ENCODE measurements around the gene PPP6R1.

The PPP6R1 gene

GRCh38 chr19:55279770-55280643 is 21.2 kb upstream of the PPP6R1 start, which contains the start of gene HSPBP1:
TSS of gene HSPBP1 (minus strand) at chr19:55280110. CDS start at chr19:55279608, 502 bp downstream.
- peak; percentile 94 for DNase-seq

GRCh38 chr19:55279340-55279739 is 20.5 kb upstream of the PPP6R1 start:
- DNase-seq = no peak

GRCh38 chr19:55278391-55279135 is 19.7 kb upstream of the PPP6R1 start:
- no peak for DNase-seq

GRCh38 chr19:55277494-55277893 is 18.7 kb upstream of the PPP6R1 start:
- DNase-seq = no peak

- DNase-seq = no peak
These were observed 18.1 kb upstream of the PPP6R1 start for GRCh38 chr19:55276720-55277430.

GRCh38 chr19:55275851-55276719 is 17.3 kb upstream of the PPP6R1 start:
- no peak for DNase-seq

- DNase-seq = no peak
These were observed 15.3 kb upstream of the PPP6R1 start for GRCh38 chr19:55273978-55274707.

- DNase-seq = no peak
These were observed 13.3 kb upstream of the PPP6R1 start for GRCh38 chr19:55272142-55272541.

GRCh38 chr19:55270172-55270942 is 11.5 kb upstream of the PPP6R1 start:
- DNase-seq = no peak

GRCh38 chr19:55269299-55269698 is 10.5 kb upstream of the PPP6R1 start:
- DNase-seq = no peak

GRCh38 chr19:55266840-55267239 is 8.0 kb upstream of the PPP6R1 start:
- no peak for DNase-seq

GRCh38 chr19:55266404-55266803 is 7.6 kb upstream of the PPP6R1 start:
- DNase-seq = no peak

- DNase-seq = no peak
These were observed 7.0 kb upstream of the PPP6R1 start for GRCh38 chr19:55265723-55266386.

- no peak for DNase-seq
These were observed 6.4 kb upstream of the PPP6R1 start for GRCh38 chr19:55265173-55265572.

- no peak for DNase-seq
These were observed 5.7 kb upstream of the PPP6R1 start for GRCh38 chr19:55264531-55264930.

- DNase-seq = no peak
These were observed 3.5 kb upstream of the PPP6R1 start for GRCh38 chr19:55262359-55262758.

GRCh38 chr19:55261671-55262126 is 2.9 kb upstream of the PPP6R1 start:
- no peak for DNase-seq

GRCh38 chr19:55259540-55260210 is 858 bp upstream of the PPP6R1 start:
- peak in 1 of 2 experiments; percentile 10 for DNase-seq

- DNase-seq = peak in 1 of 2 experiments; percentile 31
These were observed 365 bp downstream of the PPP6R1 start for GRCh38 chr19:55258476-55258827.
